Pancreas (tissue), 10 donors: Measurements from ENCODE around the gene LRMDA. TPM values are rescaled to one million over a fixed set of nuclear protein-coding genes. Genes with fewer than 3 reads are reported as not detected.

Experiments used
- ATAC-seq, 4 donors: fragments of 200-7000 bp; cut with Tn5 transposase; one replicate each; pipeline versions ENCODE4 v1.8.0 to v1.9.1; 2020; ENCODE audit warnings: mild to moderate bottlenecking in 4 of 4, moderate library complexity in 4 of 4
- DNase-seq, 6 donors: peaks; one replicate each; pipeline ENCODE4 v3.0.0-alpha.2; 2020
- FAIRE-seq: peaks from 2 replicates; lab custom pipeline; 2012; peaks lifted over from hg19 to GRCh38; lab: Jason Lieb, UNC
- H3K27ac ChIP-seq, 4 donors: fragments of 200-600 bp; sonication (generic); 1 replicate in 3 of 4; 2 replicates in 1 of 4; pipeline versions ENCODE4 v1.5.0 to v1.8.0; 2020
- H3K27me3 ChIP-seq, 4 donors: fragments of 200-600 bp; one replicate each; pipeline ENCODE4 v1.8.0; 2021
- H3K36me3 ChIP-seq, 3 donors: fragments of 200-600 bp; sonication (generic) in 1 of 3; one replicate each; pipeline versions ENCODE4 v1.5.0 to v1.8.0; 2020 to 2021
- H3K4me1 ChIP-seq, 3 donors: fragments of 200-600 bp; one replicate each; pipeline ENCODE4 v1.8.0; 2021
- H3K4me3 ChIP-seq, 4 donors: fragments of 200-600 bp; sonication (generic) in 2 of 4; one replicate each; pipeline versions ENCODE4 v1.5.0 to v1.8.0; 2020 to 2021
- H3K9me3 ChIP-seq, 4 donors: fragments of 200-600 bp; one replicate each; pipeline ENCODE4 v1.8.0; 2021
- WGBS, 2 donors: extraction: QIAGEN DNeasy Blood & Tissue Kit; methylation state at CpG; one replicate each; pipeline ENCODE4 v1.1.7; 2013; 5-methylcytosine and 5-hydroxymethylcytosine counted together
- intact Hi-C, 3 donors: fragments of 100-400 bp; cut with DNase I; formaldehyde crosslinking; loops; one replicate each; pipeline versions ENCODE4 v1.11.1 to v1.14.2; 2022
- polyA plus RNA-seq, 2 donors: library from polyadenylated mRNA; stranded (reverse); fragments of 200-250 nt; gene quantifications; one replicate each; pipeline ENCODE4 v1.2.3, GENCODE V29; 2013
- total RNA-seq, 6 donors: library from RNA; stranded (reverse); fragmentation: NEBNext Ultra II Directional in 4 of 6; extraction: Animal tissue kit (Norgen Biotek cat#: 25700) in 4 of 6; gene quantifications; one replicate each; pipeline versions ENCODE4 v1.2.1 to v1.2.4, GENCODE V29; 2021 to 2023
- TF ChIP-seq, protein P1 (sequence below), 4 donors: fragments of 200-600 bp; sonication (generic) in 3 of 4; IDR thresholded peaks; one replicate each; pipeline versions ENCODE4 v1.5.0 to v1.8.0; 2021; ENCODE audit warnings: antibody characterized with exemption in 4 of 4
- donor health status: healthy with polysubstance abuse.
- donor health status: DM: no; HTN: no; CAD: no; lungs with moderate emphysema.
- donor health status: DM: no; HTN: no; CAD: no.
- donor health status: control.
- donor health status: control.
- donor health status: Bipolar disorder and iron deficiency.
- donor health status: DM: yes; HTN: yes; CAD: no.
- donor health status: DM: no; HTN: no; CAD: no.
- donor health status: DM: no; HTN: no; CAD: no.
- donor health status: DM: yes; HTN: yes; CAD: no.

LRMDA gene
- total and polyA plus RNA-seq, 8 donors: 4.6 to 21.2 (median 13.4) TPM

DNA sequence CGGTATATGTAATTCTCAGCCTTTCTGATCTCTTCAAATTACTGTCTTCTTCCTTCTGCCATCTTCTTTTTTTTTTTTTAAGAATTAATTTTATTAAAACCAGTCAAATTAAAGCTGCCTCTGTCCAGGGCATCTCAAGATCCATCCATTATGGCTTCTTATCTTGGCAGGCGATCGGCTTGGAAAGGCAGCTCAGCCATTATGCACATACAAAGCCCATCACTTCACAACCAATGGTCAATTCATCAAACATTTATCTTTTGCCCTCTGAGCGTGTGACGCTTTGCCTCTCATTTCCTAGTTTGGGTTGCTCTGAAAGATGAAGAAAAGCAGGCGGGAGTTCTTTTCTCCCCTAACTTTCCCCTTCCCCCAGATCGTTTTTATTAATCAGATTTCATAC lies 591.6 kb downstream of the LRMDA start:
- Histone ChIP-seq H3K4me1 (no peaks in the 10 kb centered on the region), H3K27ac (no peak overlapping the region), H3K36me3 (no peaks in the 10 kb centered on the region), H3K9me3 (no peaks in the 10 kb centered on the region), H3K27me3 (no peaks in the 10 kb centered on the region), H3K4me3 (no peak overlapping the region)
- intact Hi-C loops: no loop called here
- no peak for FAIRE-seq
- DNase-seq: no peak
- WGBS, 2 donors: 89 to 96% methylated on average over 7 of the region's 7 CpGs
- TF ChIP-seq, protein P1, sequence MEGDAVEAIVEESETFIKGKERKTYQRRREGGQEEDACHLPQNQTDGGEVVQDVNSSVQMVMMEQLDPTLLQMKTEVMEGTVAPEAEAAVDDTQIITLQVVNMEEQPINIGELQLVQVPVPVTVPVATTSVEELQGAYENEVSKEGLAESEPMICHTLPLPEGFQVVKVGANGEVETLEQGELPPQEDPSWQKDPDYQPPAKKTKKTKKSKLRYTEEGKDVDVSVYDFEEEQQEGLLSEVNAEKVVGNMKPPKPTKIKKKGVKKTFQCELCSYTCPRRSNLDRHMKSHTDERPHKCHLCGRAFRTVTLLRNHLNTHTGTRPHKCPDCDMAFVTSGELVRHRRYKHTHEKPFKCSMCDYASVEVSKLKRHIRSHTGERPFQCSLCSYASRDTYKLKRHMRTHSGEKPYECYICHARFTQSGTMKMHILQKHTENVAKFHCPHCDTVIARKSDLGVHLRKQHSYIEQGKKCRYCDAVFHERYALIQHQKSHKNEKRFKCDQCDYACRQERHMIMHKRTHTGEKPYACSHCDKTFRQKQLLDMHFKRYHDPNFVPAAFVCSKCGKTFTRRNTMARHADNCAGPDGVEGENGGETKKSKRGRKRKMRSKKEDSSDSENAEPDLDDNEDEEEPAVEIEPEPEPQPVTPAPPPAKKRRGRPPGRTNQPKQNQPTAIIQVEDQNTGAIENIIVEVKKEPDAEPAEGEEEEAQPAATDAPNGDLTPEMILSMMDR (IDR thresholded peaks at IDR 0.05): no peak
- ATAC-seq: no peak

DNA sequence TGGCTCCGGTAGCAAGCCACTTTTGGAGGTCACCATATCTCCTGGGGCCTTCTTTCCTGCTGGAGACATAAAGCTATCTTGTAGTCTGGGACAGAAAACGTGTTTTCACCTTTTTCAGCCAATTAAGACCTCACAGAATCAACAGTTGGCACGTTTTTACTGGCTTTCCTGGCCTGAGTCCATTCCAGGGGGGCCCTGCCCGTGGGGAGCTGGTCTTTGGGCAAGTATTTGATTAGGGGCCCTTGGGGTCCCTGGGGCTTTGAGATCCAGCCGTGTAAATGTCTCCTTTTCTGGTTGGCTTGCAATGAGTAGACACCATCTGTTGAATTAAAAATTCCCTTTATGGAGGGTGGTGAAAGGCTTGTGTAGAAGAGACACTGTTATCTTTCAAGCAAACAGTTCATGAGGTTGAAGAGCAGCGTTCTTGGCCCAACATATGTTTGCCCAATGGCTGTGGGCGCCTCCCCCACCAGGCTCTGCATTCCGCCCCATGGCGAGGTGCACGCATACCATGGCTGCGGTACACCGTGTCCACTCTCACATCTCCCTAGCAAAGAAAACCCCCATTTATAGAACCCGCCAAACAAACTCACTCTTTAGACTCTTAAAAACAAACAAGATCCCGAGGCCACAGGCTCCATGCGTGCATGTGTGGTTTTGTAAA lies 593.2 kb downstream of the LRMDA start:
- no peaks in the 10 kb centered on the region for H3K9me3 ChIP-seq
- FAIRE-seq (no peak), DNase-seq (no peak), ATAC-seq (no peak)
- no peaks in the 10 kb centered on the region for H3K4me1 ChIP-seq
- intact Hi-C loops: no loop called here
- 89% methylated on average over 15 of the region's 15 CpGs for WGBS, 2 donors
- TF ChIP-seq, protein P1 (IDR thresholded peaks at IDR 0.05): no peak
- no peaks in the 10 kb centered on the region for H3K27me3 ChIP-seq
- H3K27ac ChIP-seq: no peak overlapping the region
- no peak overlapping the region for H3K4me3 ChIP-seq
- no peaks in the 10 kb centered on the region for H3K36me3 ChIP-seq

- 96 to 97% methylated on average over 3 of the region's 3 CpGs for WGBS, 2 donors
- Histone ChIP-seq H3K36me3 (no peaks in the 10 kb centered on the region), H3K4me1 (no peaks in the 10 kb centered on the region), H3K4me3 (no peak overlapping the region), H3K27ac (no peak overlapping the region), H3K27me3 (no peaks in the 10 kb centered on the region), H3K9me3 (no peaks in the 10 kb centered on the region)
- FAIRE-seq (no peak), DNase-seq (no peak), ATAC-seq (no peak)
- TF ChIP-seq, protein P1 (IDR thresholded peaks at IDR 0.05): no peak
- intact Hi-C loops: no loop called here
These were observed 593.7 kb downstream of the LRMDA start for GRCh38 chr10:76025124-76025477.

- DNase-seq (no peak), FAIRE-seq (no peak), ATAC-seq (peak in 1 of 4 donors; percentile 29)
- TF ChIP-seq, protein P1 (IDR thresholded peaks at IDR 0.05): no peak
- intact Hi-C loops: no loop called here
- Histone ChIP-seq H3K27ac (no peak overlapping the region), H3K27me3 (no peaks in the 10 kb centered on the region), H3K9me3 (no peaks in the 10 kb centered on the region), H3K4me3 (no peak overlapping the region), H3K36me3 (no peaks in the 10 kb centered on the region), H3K4me1 (no peaks in the 10 kb centered on the region)
- WGBS, 2 donors: 76 to 96% methylated on average over 2 of the region's 2 CpGs
These were observed 594.9 kb downstream of the LRMDA start for GRCh38 chr10:76026176-76026771.

DNA sequence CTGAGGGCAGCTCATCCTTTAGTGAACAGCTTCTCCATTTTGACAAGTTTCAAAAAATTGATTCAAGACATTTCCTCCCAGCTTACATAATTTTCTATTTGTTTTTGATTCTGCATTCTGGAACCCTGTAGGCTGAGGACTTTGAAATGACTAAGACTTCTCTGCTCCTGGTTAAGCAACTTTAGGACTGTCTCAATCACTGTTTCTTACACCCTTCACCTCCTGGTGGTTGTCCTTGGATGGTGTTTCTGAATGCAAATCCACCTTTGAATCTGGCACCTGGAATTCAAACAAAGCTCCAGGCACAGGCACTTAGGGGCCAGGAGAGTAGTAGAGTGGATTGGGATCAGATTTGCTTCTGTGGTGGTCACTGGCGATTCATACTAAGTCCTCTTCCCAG lies 595.5 kb downstream of the LRMDA start:
- 98 to 100% methylated on average over 1 of the region's 1 CpG for WGBS, 2 donors
- no peak for FAIRE-seq
- H3K27ac ChIP-seq: no peak overlapping the region
- TF ChIP-seq, protein P1 (IDR thresholded peaks at IDR 0.05): no peak
- H3K36me3 ChIP-seq: no peaks in the 10 kb centered on the region
- intact Hi-C loops: no loop called here
- ATAC-seq: no peak
- no peak for DNase-seq
- no peak overlapping the region for H3K4me3 ChIP-seq
- no peaks in the 10 kb centered on the region for H3K27me3 ChIP-seq
- no peaks in the 10 kb centered on the region for H3K9me3 ChIP-seq
- no peaks in the 10 kb centered on the region for H3K4me1 ChIP-seq
